GM12875 (cell line): Measurements from ENCODE around the gene TSR1.

Experiments
- H3K4me3 ChIP-seq: one replicate; pipeline ENCODE4 v1.5.1; 2011; ENCODE audit warnings: low read depth, low read length, control low read depth
- TF ChIP-seq, protein P1 (sequence below): IDR thresholded peaks from 2 replicates; pipeline ENCODE4 v1.5.1; 2011; ENCODE audit warnings: low read depth, mild to moderate bottlenecking, control low read depth, inconsistent platforms, low read length, moderate library complexity, borderline replicate concordance; ENCODE audit not compliant: insufficient read depth

Gene TSR1

DNA sequence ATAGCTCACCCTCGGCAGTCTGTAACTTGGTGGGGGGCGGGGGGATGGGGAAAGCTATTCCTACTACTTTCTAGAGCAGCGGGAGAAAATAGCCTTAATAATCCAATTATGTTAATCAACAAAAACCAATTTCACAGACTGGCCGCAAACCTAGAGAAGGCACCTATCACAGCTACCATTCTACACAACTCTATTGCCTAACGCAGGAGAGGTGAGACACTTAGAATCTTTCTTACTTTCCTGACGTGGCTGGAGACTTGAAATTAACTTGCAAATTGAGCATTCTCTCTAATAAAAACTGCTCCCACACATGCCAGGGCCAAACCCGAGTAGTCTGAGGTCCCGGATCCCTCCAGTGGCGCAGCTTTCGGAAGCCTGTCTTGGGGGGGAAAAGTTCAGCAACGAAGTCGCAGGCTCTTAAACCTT is 33.5 kb downstream of the TSR1 start:
- TF ChIP-seq, protein P1, sequence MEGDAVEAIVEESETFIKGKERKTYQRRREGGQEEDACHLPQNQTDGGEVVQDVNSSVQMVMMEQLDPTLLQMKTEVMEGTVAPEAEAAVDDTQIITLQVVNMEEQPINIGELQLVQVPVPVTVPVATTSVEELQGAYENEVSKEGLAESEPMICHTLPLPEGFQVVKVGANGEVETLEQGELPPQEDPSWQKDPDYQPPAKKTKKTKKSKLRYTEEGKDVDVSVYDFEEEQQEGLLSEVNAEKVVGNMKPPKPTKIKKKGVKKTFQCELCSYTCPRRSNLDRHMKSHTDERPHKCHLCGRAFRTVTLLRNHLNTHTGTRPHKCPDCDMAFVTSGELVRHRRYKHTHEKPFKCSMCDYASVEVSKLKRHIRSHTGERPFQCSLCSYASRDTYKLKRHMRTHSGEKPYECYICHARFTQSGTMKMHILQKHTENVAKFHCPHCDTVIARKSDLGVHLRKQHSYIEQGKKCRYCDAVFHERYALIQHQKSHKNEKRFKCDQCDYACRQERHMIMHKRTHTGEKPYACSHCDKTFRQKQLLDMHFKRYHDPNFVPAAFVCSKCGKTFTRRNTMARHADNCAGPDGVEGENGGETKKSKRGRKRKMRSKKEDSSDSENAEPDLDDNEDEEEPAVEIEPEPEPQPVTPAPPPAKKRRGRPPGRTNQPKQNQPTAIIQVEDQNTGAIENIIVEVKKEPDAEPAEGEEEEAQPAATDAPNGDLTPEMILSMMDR: no peak
- H3K4me3 ChIP-seq: peak overlapping the region; percentile 97

GRCh38 chr17:2299756-2300155 is 36.5 kb downstream of the TSR1 start:
- H3K4me3 ChIP-seq: no peak overlapping the region
- TF ChIP-seq, protein P1: no peak

GRCh38 chr17:2299136-2299535 is 37.1 kb downstream of the TSR1 start:
- TF ChIP-seq, protein P1: no peak
- no peak overlapping the region for H3K4me3 ChIP-seq

DNA sequence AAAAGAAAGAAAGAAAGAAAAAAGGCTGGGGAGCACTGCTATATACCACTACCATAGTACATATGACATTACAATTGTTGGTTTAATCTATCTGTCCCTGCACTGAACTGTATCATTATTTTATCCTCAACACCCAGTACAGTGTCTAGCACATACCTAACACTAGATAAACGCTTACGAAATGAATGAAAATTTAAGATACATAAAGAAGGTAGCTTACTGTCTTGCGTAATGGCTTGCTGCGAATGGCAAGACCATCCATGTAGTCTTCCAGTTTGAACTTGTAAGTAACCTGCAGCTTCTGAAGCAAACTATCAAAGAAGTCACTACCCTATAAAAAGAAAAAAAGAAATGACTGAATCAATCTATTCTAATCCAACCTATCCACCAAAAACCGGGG is 39.2 kb downstream of the TSR1 start:
- H3K4me3 ChIP-seq: no peak overlapping the region
- TF ChIP-seq, protein P1: no peak

- TF ChIP-seq, protein P1: no peak
- H3K4me3 ChIP-seq: no peak overlapping the region
Observed at GRCh38 chr17:2295575-2295974, 40.7 kb downstream of the TSR1 start.

GRCh38 chr17:2292100-2292499 is 44.2 kb downstream of the TSR1 start:
- TF ChIP-seq, protein P1: no peak
- H3K4me3 ChIP-seq: no peak overlapping the region

GRCh38 chr17:2289878-2290478 is 46.3 kb downstream of the TSR1 start:
- no peak overlapping the region for H3K4me3 ChIP-seq
- TF ChIP-seq, protein P1: no peak
